ENCODE results near the gene PARP3. TPM values are rescaled to one million over a fixed set of nuclear protein-coding genes. Genes with fewer than 3 reads are reported as not detected.

The PARP3 gene
- total RNA-seq, 4 donors from 2014 or later = 8.1 to 21.8 (median 14.0) TPM

DNA sequence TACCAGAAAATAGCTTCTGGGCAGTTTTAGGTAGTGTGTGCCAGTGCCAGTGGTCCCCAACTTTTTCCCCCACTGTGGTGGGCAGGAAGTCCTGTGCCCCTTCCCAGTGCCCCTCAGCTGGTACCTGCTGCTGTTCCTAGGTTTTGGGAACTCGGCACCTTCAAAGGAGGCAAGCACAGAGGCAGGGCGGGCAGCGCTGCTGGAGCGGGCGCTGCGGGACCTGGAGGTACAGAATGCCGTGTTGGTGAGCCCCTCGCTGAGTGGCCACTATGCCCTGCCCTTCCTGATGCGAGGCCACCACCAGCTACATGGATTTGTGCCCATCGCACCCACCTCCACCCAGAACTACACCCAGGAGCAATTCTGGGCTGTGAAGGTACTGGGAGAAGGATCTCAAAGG lies 38.1 kb downstream of the PARP3 start:
- H3K27ac ChIP-seq = no peak overlapping the region
- TF ChIP-seq, protein P1, sequence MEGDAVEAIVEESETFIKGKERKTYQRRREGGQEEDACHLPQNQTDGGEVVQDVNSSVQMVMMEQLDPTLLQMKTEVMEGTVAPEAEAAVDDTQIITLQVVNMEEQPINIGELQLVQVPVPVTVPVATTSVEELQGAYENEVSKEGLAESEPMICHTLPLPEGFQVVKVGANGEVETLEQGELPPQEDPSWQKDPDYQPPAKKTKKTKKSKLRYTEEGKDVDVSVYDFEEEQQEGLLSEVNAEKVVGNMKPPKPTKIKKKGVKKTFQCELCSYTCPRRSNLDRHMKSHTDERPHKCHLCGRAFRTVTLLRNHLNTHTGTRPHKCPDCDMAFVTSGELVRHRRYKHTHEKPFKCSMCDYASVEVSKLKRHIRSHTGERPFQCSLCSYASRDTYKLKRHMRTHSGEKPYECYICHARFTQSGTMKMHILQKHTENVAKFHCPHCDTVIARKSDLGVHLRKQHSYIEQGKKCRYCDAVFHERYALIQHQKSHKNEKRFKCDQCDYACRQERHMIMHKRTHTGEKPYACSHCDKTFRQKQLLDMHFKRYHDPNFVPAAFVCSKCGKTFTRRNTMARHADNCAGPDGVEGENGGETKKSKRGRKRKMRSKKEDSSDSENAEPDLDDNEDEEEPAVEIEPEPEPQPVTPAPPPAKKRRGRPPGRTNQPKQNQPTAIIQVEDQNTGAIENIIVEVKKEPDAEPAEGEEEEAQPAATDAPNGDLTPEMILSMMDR (IDR thresholded peaks at IDR 0.05) = no peak
- no peak for TF ChIP-seq EP300 (IDR thresholded peaks at IDR 0.05)
- TF ChIP-seq POLR2A (IDR thresholded peaks at IDR 0.05) = no peak
- TF ChIP-seq POLR2AphosphoS5 (IDR thresholded peaks at IDR 0.05) = no peak

DNA sequence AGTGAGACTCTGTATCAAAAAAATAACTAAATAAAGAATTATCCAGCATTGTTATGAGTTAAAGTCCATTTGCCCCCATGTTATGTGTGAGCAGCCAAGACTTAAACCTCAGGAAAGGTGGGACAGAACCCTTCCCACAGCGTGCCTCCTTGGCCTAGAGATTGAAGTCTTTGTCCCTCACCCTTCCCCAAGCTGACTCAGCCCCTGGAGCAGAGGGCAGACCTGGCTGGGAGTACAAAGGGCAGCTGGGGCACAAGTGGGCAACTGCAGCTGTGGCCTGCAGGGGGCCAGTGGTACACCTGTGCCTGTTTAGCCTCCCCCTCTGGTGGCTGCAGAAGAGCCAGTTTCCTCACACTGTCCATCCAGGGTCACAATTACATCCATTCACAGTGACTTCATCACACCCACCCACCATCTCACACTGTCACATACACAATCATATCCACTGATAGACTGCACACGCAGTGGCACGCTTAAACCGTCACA lies 40.2 kb downstream of the PARP3 start:
- TF ChIP-seq POLR2A (IDR thresholded peaks at IDR 0.05) = no peak
- TF ChIP-seq POLR2AphosphoS5 (IDR thresholded peaks at IDR 0.05) = no peak
- no peak for TF ChIP-seq EP300 (IDR thresholded peaks at IDR 0.05)
- TF ChIP-seq, protein P1 (IDR thresholded peaks at IDR 0.05) = peak in 1 of 2 donors; percentile 20
- WGBS = 13% methylated on average over 4 of the region's 4 CpGs
- H3K27me3 ChIP-seq = no peaks in the 10 kb centered on the region
- H3K4me3 ChIP-seq = peak overlapping the region; percentile 59
- peaks cover 39% of the 10 kb centered on the region for H3K4me1 ChIP-seq
- H3K27ac ChIP-seq = peak overlapping the region; percentile 91
- H3K36me3 ChIP-seq = peaks cover 5% of the 10 kb centered on the region
- no peak for DNase-seq (ENCODE audit: low spot score in 2 of 2)
- H3K9me3 ChIP-seq = no peaks in the 10 kb centered on the region

More for the DNA sequence above, 38.1 kb downstream of the PARP3 start:
- no peak overlapping the region for H3K4me3 ChIP-seq
- H3K27me3 ChIP-seq = no peaks in the 10 kb centered on the region
- H3K4me1 ChIP-seq = peaks cover 59% of the 10 kb centered on the region
- H3K9me3 ChIP-seq = no peaks in the 10 kb centered on the region
- 100% methylated on average over 2 of the region's 10 CpGs for WGBS
- peaks cover 5% of the 10 kb centered on the region for H3K36me3 ChIP-seq
- DNase-seq (ENCODE audit: low spot score in 2 of 2) = no peak

GRCh38 chr3:51982838-51983577 lies 40.8 kb downstream of the PARP3 start, which contains the start of gene ACY1:
Gene ACY1 (plus strand): TSS chr3:51983535. CDS start chr3:51984065, 530 bp downstream.
- Histone ChIP-seq H3K36me3 (peaks cover 5% of the 10 kb centered on the region), H3K4me3 (peak within 1 kb of the TSS; percentile 59), H3K27ac (peak within 1 kb of the TSS; percentile 91), H3K4me1 (peaks cover 33% of the 10 kb centered on the region), H3K27me3 (no peaks in the 10 kb centered on the region), H3K9me3 (no peaks in the 10 kb centered on the region)
- 1% methylated on average over 17 of the region's 68 CpGs for WGBS
- peak; percentile 91 for DNase-seq (ENCODE audit: low spot score in 2 of 2)
- TF ChIP-seq POLR2AphosphoS5 (IDR thresholded peaks at IDR 0.05) = peak in 1 of 3 donors; percentile 43
- TF ChIP-seq POLR2A (IDR thresholded peaks at IDR 0.05) = no peak

DNA sequence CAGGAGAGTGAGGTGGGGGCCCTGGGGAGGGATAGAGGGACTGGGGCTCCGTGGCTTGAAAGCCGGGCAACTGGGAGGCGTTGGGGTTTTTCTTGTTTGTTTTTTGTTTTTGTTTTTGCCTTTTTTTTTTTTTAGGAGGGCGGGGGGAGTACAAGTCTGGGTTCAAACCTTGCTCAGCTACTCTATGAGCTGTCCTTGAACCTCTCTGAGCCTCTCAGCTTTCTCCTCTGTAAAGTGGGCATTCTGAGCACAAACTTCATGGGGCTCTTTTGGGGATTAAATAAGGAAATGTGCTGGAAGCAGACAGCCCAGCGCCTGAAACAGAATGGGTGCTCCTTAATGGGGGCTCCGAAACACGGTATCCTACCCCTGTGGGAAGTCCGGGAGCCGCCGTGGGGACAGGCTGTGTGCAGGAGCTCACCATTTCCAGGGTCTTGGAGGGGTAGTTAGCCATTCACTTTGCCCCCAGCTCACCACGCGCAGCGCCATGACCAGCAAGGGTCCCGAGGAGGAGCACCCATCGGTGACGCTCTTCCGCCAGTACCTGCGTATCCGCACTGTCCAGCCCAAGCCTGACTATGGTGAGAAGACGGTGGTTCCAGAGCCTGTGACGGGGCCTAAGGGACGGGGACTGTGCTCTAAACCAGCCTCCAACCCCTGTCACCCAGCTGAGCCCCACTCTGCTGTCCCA lies 41.6 kb downstream of the PARP3 start:
- DNase-seq (ENCODE audit: low spot score in 2 of 2) = no peak
- no peaks in the 10 kb centered on the region for H3K27me3 ChIP-seq
- peaks cover 5% of the 10 kb centered on the region for H3K36me3 ChIP-seq
- peaks cover 31% of the 10 kb centered on the region for H3K4me1 ChIP-seq
- WGBS = 38% methylated on average over 10 of the region's 22 CpGs
- H3K27ac ChIP-seq = peak overlapping the region; percentile 91
- no peak for TF ChIP-seq EP300 (IDR thresholded peaks at IDR 0.05)
- TF ChIP-seq POLR2A (IDR thresholded peaks at IDR 0.05) = no peak
- TF ChIP-seq, protein P1 (IDR thresholded peaks at IDR 0.05) = no peak
- TF ChIP-seq POLR2AphosphoS5 (IDR thresholded peaks at IDR 0.05) = no peak
- H3K4me3 ChIP-seq = peak overlapping the region; percentile 59
- H3K9me3 ChIP-seq = no peaks in the 10 kb centered on the region

DNA sequence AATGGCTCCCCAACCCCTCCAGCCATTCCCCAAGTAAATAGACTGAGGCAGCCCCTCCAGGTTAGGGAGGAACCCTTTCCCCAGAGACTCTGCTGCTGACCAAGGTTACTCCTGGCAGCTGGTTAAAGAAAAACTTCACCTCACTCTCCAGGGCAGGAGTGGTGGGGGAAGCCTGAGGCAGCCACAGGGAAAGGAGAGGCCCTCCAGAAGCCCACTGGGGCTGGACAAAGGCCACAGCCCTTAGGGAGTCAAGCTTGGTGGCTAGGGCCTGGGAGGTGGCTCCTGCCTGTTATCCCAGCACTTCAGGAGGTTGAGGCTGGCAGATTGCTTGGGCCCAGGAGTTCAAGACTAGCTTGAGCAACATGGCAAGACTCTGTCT lies 42.1 kb downstream of the PARP3 start:
- TF ChIP-seq, protein P1 (IDR thresholded peaks at IDR 0.05) = no peak
- no peaks in the 10 kb centered on the region for H3K27me3 ChIP-seq
- peak overlapping the region; percentile 91 for H3K27ac ChIP-seq
- H3K4me1 ChIP-seq = peaks cover 31% of the 10 kb centered on the region
- no peak overlapping the region for H3K4me3 ChIP-seq
- no peaks in the 10 kb centered on the region for H3K9me3 ChIP-seq
- H3K36me3 ChIP-seq = peaks cover 5% of the 10 kb centered on the region
- no peak for DNase-seq (ENCODE audit: low spot score in 2 of 2)

Measured in suprapubic skin (tissue), 4 donors.